AG20443 (cell line): ENCODE measurements around the gene DNM1.
"Not testable (repeated sequence)": the region's sequence is repeated elsewhere in the genome, so short reads cannot be mapped to it uniquely, and the experiment has no call there.

Experiments used
- DNase-seq: peaks from one replicate; pipeline ENCODE4 v3.0.0; 2012; ENCODE audit warnings: low spot score, mixed read lengths

Gene DNM1

GRCh38 chr9:128276008-128276573 lies 72.9 kb downstream of the DNM1 start, which contains the start of gene SWI5:
TSS of gene SWI5 (plus strand) at chr9:128276276.
- DNase-seq = peak; percentile 99

- DNase-seq = peak; percentile 65
These were observed 73.5 kb downstream of the DNM1 start for GRCh38 chr9:128276574-128277270.

GRCh38 chr9:128279088-128280073 lies 76.2 kb downstream of the DNM1 start:
- not testable (repeated sequence) for DNase-seq

GRCh38 chr9:128280084-128280622 lies 77.0 kb downstream of the DNM1 start:
- DNase-seq = no peak

- peak; percentile 43 for DNase-seq
These were observed 79.3 kb downstream of the DNM1 start for GRCh38 chr9:128282500-128282899.

- DNase-seq = no peak
These were observed 82.0 kb downstream of the DNM1 start for GRCh38 chr9:128285033-128285784.

GRCh38 chr9:128286440-128286839 lies 83.3 kb downstream of the DNM1 start:
- DNase-seq = peak; percentile 44

- DNase-seq = no peak
These were observed 85.3 kb downstream of the DNM1 start for GRCh38 chr9:128288273-128289004.

GRCh38 chr9:128292009-128292408 lies 88.8 kb downstream of the DNM1 start:
- DNase-seq = no peak

- DNase-seq = no peak
These were observed 89.9 kb downstream of the DNM1 start for GRCh38 chr9:128293091-128293490.

GRCh38 chr9:128294142-128294541 lies 91.0 kb downstream of the DNM1 start:
- DNase-seq = no peak

GRCh38 chr9:128296340-128297220 lies 93.4 kb downstream of the DNM1 start:
- peak; percentile 5 for DNase-seq

GRCh38 chr9:128297221-128297773 lies 94.1 kb downstream of the DNM1 start:
- peak; percentile 5 for DNase-seq

GRCh38 chr9:128298535-128299482 lies 95.6 kb downstream of the DNM1 start:
- DNase-seq = no peak

- peak; percentile 55 for DNase-seq
These were observed 101.2 kb downstream of the DNM1 start for GRCh38 chr9:128304136-128304970.
